ENCODE data around the gene ZNF462.
"Not testable (repeated sequence)": the region's sequence is repeated elsewhere in the genome, so short reads cannot be mapped to it uniquely, and the experiment has no call there.

ZNF462 gene

GRCh38 chr9:106982636-106983035 is 119.7 kb downstream of the ZNF462 start:
- no peak for DNase-seq (ENCODE audit: low read depth, low spot score)
- POLR2A ChIA-PET: no interaction called here
- CTCF ChIA-PET: no interaction called here
- no peak for TF ChIP-seq CTCF (IDR thresholded peaks at IDR 0.05; ENCODE audit: insufficient read depth, low read length, missing control alignments)
- no peak overlapping the region for H3K4me3 ChIP-seq (ENCODE audit: low read depth, low read length)

GRCh38 chr9:106983346-106983745 is 120.4 kb downstream of the ZNF462 start:
- CTCF ChIA-PET: no interaction called here
- POLR2A ChIA-PET: no interaction called here
- TF ChIP-seq CTCF (IDR thresholded peaks at IDR 0.05; ENCODE audit: insufficient read depth, low read length, missing control alignments): no peak

GRCh38 chr9:106989904-106990303 is 126.9 kb downstream of the ZNF462 start:
- CTCF ChIA-PET; DNase-seq (ENCODE audit: low read depth, low spot score); POLR2A ChIA-PET; H3K4me3 ChIP-seq (ENCODE audit: low read depth, low read length): not testable (repeated sequence)

More at GRCh38 chr9:106983346-106983745, 120.4 kb downstream of the ZNF462 start:
- no peak overlapping the region for H3K4me3 ChIP-seq (ENCODE audit: low read depth, low read length)
- DNase-seq (ENCODE audit: low read depth, low spot score): no peak

- DNase-seq (ENCODE audit: low read depth, low spot score): no peak
- TF ChIP-seq CTCF (IDR thresholded peaks at IDR 0.05; ENCODE audit: insufficient read depth, low read length, missing control alignments): no peak
- CTCF ChIA-PET: no interaction called here
- H3K4me3 ChIP-seq (ENCODE audit: low read depth, low read length): no peak overlapping the region
- POLR2A ChIA-PET: no interaction called here
Measured at GRCh38 chr9:106992186-106992585, 129.2 kb downstream of the ZNF462 start.

GRCh38 chr9:106993603-106994002 is 130.6 kb downstream of the ZNF462 start:
- no peak for TF ChIP-seq CTCF (IDR thresholded peaks at IDR 0.05; ENCODE audit: insufficient read depth, low read length, missing control alignments)
- POLR2A ChIA-PET: no interaction called here
- H3K4me3 ChIP-seq (ENCODE audit: low read depth, low read length): no peak overlapping the region
- no peak for DNase-seq (ENCODE audit: low read depth, low spot score)
- CTCF ChIA-PET: no interaction called here

- no peak for DNase-seq (ENCODE audit: low read depth, low spot score)
- ChIA-PET POLR2A (no interaction called here), CTCF (no interaction called here)
- no peak for TF ChIP-seq CTCF (IDR thresholded peaks at IDR 0.05; ENCODE audit: insufficient read depth, low read length, missing control alignments)
- no peak overlapping the region for H3K4me3 ChIP-seq (ENCODE audit: low read depth, low read length)
Measured at GRCh38 chr9:106994463-106994862, 131.5 kb downstream of the ZNF462 start.

GRCh38 chr9:107000218-107000617 is 137.3 kb downstream of the ZNF462 start:
- no peak overlapping the region for H3K4me3 ChIP-seq (ENCODE audit: low read depth, low read length)
- TF ChIP-seq CTCF (IDR thresholded peaks at IDR 0.05; ENCODE audit: insufficient read depth, low read length, missing control alignments): no peak
- CTCF ChIA-PET: no interaction called here
- no peak for DNase-seq (ENCODE audit: low read depth, low spot score)
- POLR2A ChIA-PET: no interaction called here
